Osteocyte (in vitro differentiated cells): ENCODE results near the gene ABHD15. TPM values are rescaled to one million over a fixed set of nuclear protein-coding genes. Genes with fewer than 3 reads are reported as not detected.

Experiments used
- DNase-seq: peaks from one replicate; pipeline ENCODE4 v3.0.0; 2021; ENCODE audit warnings: mixed read lengths; ENCODE audit not compliant: unreplicated experiment; ENCODE audit errors: extremely low spot score
- H3K27ac Mint-ChIP-seq: one replicate; pipeline ENCODE4 v1.8.0; 2021; ENCODE audit warnings: mild to moderate bottlenecking, mixed read lengths; ENCODE audit not compliant: unreplicated experiment
- H3K27me3 Mint-ChIP-seq: one replicate; pipeline ENCODE4 v1.8.0; 2021; ENCODE audit warnings: mixed read lengths; ENCODE audit not compliant: unreplicated experiment
- H3K36me3 Mint-ChIP-seq: one replicate; pipeline ENCODE4 v1.8.0; 2021; ENCODE audit warnings: mixed read lengths; ENCODE audit not compliant: unreplicated experiment
- H3K4me1 Mint-ChIP-seq: one replicate; pipeline ENCODE4 v1.8.0; 2021; ENCODE audit warnings: mixed read lengths; ENCODE audit not compliant: unreplicated experiment
- H3K4me3 Mint-ChIP-seq: one replicate; pipeline ENCODE4 v1.8.0; 2021; ENCODE audit warnings: mild to moderate bottlenecking, moderate library complexity, mixed read lengths; ENCODE audit not compliant: unreplicated experiment
- H3K9me3 Mint-ChIP-seq: one replicate; pipeline ENCODE4 v1.8.0; 2021; ENCODE audit warnings: mixed read lengths; ENCODE audit not compliant: unreplicated experiment
- CTCF ChIP-seq: fragments of 200-600 bp; sonication (generic); IDR thresholded peaks from 2 replicates; pipeline ENCODE4 v1.5.0; 2021; ENCODE audit warnings: antibody characterized with exemption, mild to moderate bottlenecking, moderate library complexity
- total RNA-seq: library from RNA; stranded (reverse); gene quantifications from 2 replicates; pipeline ENCODE4 v1.2.1, GENCODE V29; 2021

The ABHD15 gene
- total RNA-seq, 1 donor from 2014 or later, result 12.8 TPM

GRCh38 chr17:29593591-29594518 lies 27.0 kb upstream of the ABHD15 start:
- no peak for DNase-seq

GRCh38 chr17:29592850-29593551 lies 26.2 kb upstream of the ABHD15 start, which contains the start of gene ANKRD13B:
Gene ANKRD13B, plus strand, starts transcription at chr17:29593132. Its CDS starts 490 bp downstream, at chr17:29593622.
- Mint-ChIP-seq H3K4me3 (peak within 1 kb of the TSS; percentile 73), H3K27me3 (no peaks in the 10 kb centered on the region), H3K9me3 (no peaks in the 10 kb centered on the region), H3K27ac (peak within 1 kb of the TSS; percentile 90), H3K4me1 (peaks cover 74% of the 10 kb centered on the region), H3K36me3 (no peaks in the 10 kb centered on the region)
- TF ChIP-seq CTCF, result no peak
- no peak for DNase-seq

More at GRCh38 chr17:29593591-29594518, 27.0 kb upstream of the ABHD15 start:
- Mint-ChIP-seq H3K4me1 (peaks cover 71% of the 10 kb centered on the region), H3K27ac (peak overlapping the region; percentile 18), H3K9me3 (no peaks in the 10 kb centered on the region), H3K4me3 (peak overlapping the region; percentile 73), H3K27me3 (no peaks in the 10 kb centered on the region), H3K36me3 (no peaks in the 10 kb centered on the region)
- TF ChIP-seq CTCF, result peak; percentile 27

- Mint-ChIP-seq H3K9me3 (no peaks in the 10 kb centered on the region), H3K4me3 (peak overlapping the region; percentile 72), H3K36me3 (no peaks in the 10 kb centered on the region), H3K27me3 (no peaks in the 10 kb centered on the region), H3K27ac (peak overlapping the region; percentile 90), H3K4me1 (peaks cover 71% of the 10 kb centered on the region)
- DNase-seq, result peak; percentile 98
- peak; percentile 99 for TF ChIP-seq CTCF
Observed at GRCh38 chr17:29591737-29592608, 25.1 kb upstream of the ABHD15 start.

- no peak for DNase-seq
- H3K4me3 Mint-ChIP-seq, result peak overlapping the region; percentile 72
- H3K36me3 Mint-ChIP-seq, result no peaks in the 10 kb centered on the region
- H3K9me3 Mint-ChIP-seq, result no peaks in the 10 kb centered on the region
- H3K4me1 Mint-ChIP-seq, result peaks cover 69% of the 10 kb centered on the region
- peak overlapping the region; percentile 90 for H3K27ac Mint-ChIP-seq
- no peaks in the 10 kb centered on the region for H3K27me3 Mint-ChIP-seq
- TF ChIP-seq CTCF, result no peak
Observed at GRCh38 chr17:29591146-29591736, 24.4 kb upstream of the ABHD15 start.
